Neural progenitor cell (in vitro differentiated cells): ENCODE results near the gene SP7. TPM values are rescaled to one million over a fixed set of nuclear protein-coding genes. Genes with fewer than 3 reads are reported as not detected.

ENCODE experiments used
- DNase-seq: peaks from one replicate; pipeline ENCODE4 v3.0.0-alpha.2; 2016; ENCODE audit warnings: low spot score
- H2AFZ ChIP-seq: fragments of 200-600 bp; sonication (generic); replicated peaks from 2 replicates; pipeline ENCODE4 v1.6.1; 2016; ENCODE audit warnings: antibody characterized with exemption
- H3F3A ChIP-seq: fragments of 200-600 bp; sonication (generic); 2 replicates; pipeline ENCODE4 v1.6.1; 2016; ENCODE audit warnings: antibody characterized with exemption, low read depth
- H3K27ac ChIP-seq: fragments of 200-600 bp; sonication (generic); 2 replicates; pipeline ENCODE4 v1.5.1; 2016; ENCODE audit warnings: mild to moderate bottlenecking
- H3K27me3 ChIP-seq: fragments of 200-600 bp; sonication (generic); 2 replicates; pipeline ENCODE4 v1.6.1; 2016; ENCODE audit warnings: mild to moderate bottlenecking, moderate library complexity
- H3K36me3 ChIP-seq: fragments of 200-600 bp; sonication (generic); 2 replicates; pipeline ENCODE4 v1.5.1; 2016
- H3K4me1 ChIP-seq: fragments of 200-600 bp; sonication (generic); 2 replicates; pipeline ENCODE4 v1.6.1; 2016; ENCODE audit warnings: mixed run types
- H3K4me2 ChIP-seq: fragments of 200-600 bp; sonication (generic); 2 replicates; pipeline ENCODE4 v1.6.1; 2016
- H3K4me3 ChIP-seq: fragments of 200-600 bp; sonication (generic); 2 replicates; pipeline ENCODE4 v1.5.1; 2016
- H3K79me2 ChIP-seq: fragments of 200-600 bp; sonication (generic); 2 replicates; pipeline ENCODE4 v1.6.1; 2016; ENCODE audit warnings: low read depth
- H3K9ac ChIP-seq: fragments of 200-600 bp; sonication (generic); 2 replicates; pipeline ENCODE4 v1.6.1; 2016
- H3K9me3 ChIP-seq: fragments of 200-600 bp; sonication (generic); 2 replicates; pipeline ENCODE4 v1.5.1; 2016; ENCODE audit warnings: low read depth
- H4K20me1 ChIP-seq: fragments of 200-600 bp; sonication (generic); 2 replicates; pipeline ENCODE4 v1.6.1; 2016; ENCODE audit warnings: low read depth
- H3K27ac Mint-ChIP-seq: 3 replicates; pipeline ENCODE4 v1.8.0; 2021; ENCODE audit warnings: mixed read lengths
- H3K27me3 Mint-ChIP-seq: 2 replicates; pipeline ENCODE4 v1.8.0; 2022; ENCODE audit warnings: low read depth, mild to moderate bottlenecking, inconsistent platforms, moderate library complexity, mixed read lengths; ENCODE audit not compliant: insufficient read depth
- H3K36me3 Mint-ChIP-seq: 3 replicates; pipeline ENCODE4 v1.8.0; 2021; ENCODE audit warnings: mixed read lengths
- H3K4me1 Mint-ChIP-seq: 3 replicates; pipeline ENCODE4 v1.8.0; 2021; ENCODE audit warnings: mixed read lengths
- H3K4me3 Mint-ChIP-seq: 3 replicates; pipeline ENCODE4 v1.8.0; 2021; ENCODE audit warnings: mild to moderate bottlenecking, moderate library complexity, mixed read lengths
- H3K9me3 Mint-ChIP-seq: 3 replicates; pipeline ENCODE4 v1.8.0; 2020; ENCODE audit warnings: mixed read lengths
- CTCF ChIP-seq: fragments of 200-600 bp; sonication (generic); IDR thresholded peaks from 2 replicates; pipeline ENCODE4 v1.5.1; 2017; ENCODE audit warnings: antibody characterized with exemption, mild to moderate bottlenecking
- EZH2 ChIP-seq: fragments of 200-600 bp; sonication (generic); IDR thresholded peaks from 2 replicates; pipeline ENCODE4 v1.6.1; 2017; ENCODE audit warnings: antibody characterized with exemption, mild to moderate bottlenecking, moderate library complexity
- EZH2phosphoT487 ChIP-seq: fragments of 200-600 bp; sonication (generic); IDR thresholded peaks from 2 replicates; pipeline ENCODE4 v1.6.1; 2017; ENCODE audit warnings: antibody characterized with exemption
- total RNA-seq: library from RNA; depleted of rRNA; stranded (reverse); fragments of >200 nt; gene quantifications from 2 replicates; pipeline ENCODE4 v1.2.3, GENCODE V29; 2015; ENCODE audit warnings: low replicate concordance

Gene SP7
- total RNA-seq, 1 donor from 2014 or later: 0.90 TPM

GRCh38 chr12:53338916-53339315, 2.8 kb upstream of the SP7 start:
- Histone ChIP-seq H3K27ac (no peak overlapping the region), H3K4me2 (no peak overlapping the region), H3K27me3 (no peaks in the 10 kb centered on the region), H3F3A (peaks cover 8% of the 10 kb centered on the region), H2AFZ (no peak overlapping the region), H3K36me3 (no peaks in the 10 kb centered on the region), H3K4me3 (no peak overlapping the region), H3K79me2 (no peaks in the 10 kb centered on the region), H3K9me3 (no peaks in the 10 kb centered on the region), H3K9ac (no peak overlapping the region), H3K4me1 (peaks cover 36% of the 10 kb centered on the region), H4K20me1 (no peaks in the 10 kb centered on the region)
- Mint-ChIP-seq H3K9me3 (no peaks in the 10 kb centered on the region), H3K27me3 (peaks cover 16% of the 10 kb centered on the region), H3K27ac (no peak overlapping the region), H3K36me3 (no peaks in the 10 kb centered on the region), H3K4me3 (no peak overlapping the region), H3K4me1 (peaks cover 33% of the 10 kb centered on the region)
- no peak for DNase-seq
- no peak for TF ChIP-seq EZH2phosphoT487

DNA sequence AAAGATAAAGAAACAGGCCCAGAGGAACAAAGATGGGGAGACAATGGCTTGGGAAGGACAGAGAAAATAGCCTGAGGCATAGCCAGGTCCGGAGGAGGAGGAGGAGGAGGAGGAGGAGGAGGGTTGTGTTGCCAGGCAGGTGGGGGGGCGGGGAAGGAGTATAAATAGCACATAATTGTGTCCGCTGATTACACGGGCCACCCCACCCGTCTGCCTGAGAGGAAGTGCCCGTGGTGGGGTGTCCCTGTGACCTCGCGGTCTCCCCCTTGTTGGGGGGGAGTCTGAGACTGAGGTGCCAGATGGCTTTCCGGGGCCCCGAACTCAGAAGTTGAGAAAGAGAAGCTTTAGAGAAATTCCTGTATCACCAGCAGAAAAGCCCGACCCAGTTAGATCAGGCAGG, 1.9 kb upstream of the SP7 start:
- Histone ChIP-seq H3K79me2 (no peaks in the 10 kb centered on the region), H2AFZ (peak overlapping the region; percentile 99), H3K4me3 (no peak overlapping the region), H3K4me1 (peaks cover 36% of the 10 kb centered on the region), H3F3A (peaks cover 2% of the 10 kb centered on the region), H3K27ac (no peak overlapping the region), H4K20me1 (no peaks in the 10 kb centered on the region), H3K4me2 (peak overlapping the region; percentile 36), H3K36me3 (no peaks in the 10 kb centered on the region), H3K9me3 (no peaks in the 10 kb centered on the region), H3K27me3 (no peaks in the 10 kb centered on the region), H3K9ac (no peak overlapping the region)
- H3K36me3 Mint-ChIP-seq: no peaks in the 10 kb centered on the region
- no peak overlapping the region for H3K4me3 Mint-ChIP-seq
- H3K27me3 Mint-ChIP-seq: peaks cover 16% of the 10 kb centered on the region
- peaks cover 37% of the 10 kb centered on the region for H3K4me1 Mint-ChIP-seq
- DNase-seq: no peak
- H3K9me3 Mint-ChIP-seq: no peaks in the 10 kb centered on the region
- H3K27ac Mint-ChIP-seq: peak overlapping the region; percentile 14
- TF ChIP-seq CTCF: no peak
- TF ChIP-seq EZH2: no peak
- TF ChIP-seq EZH2phosphoT487: no peak

DNA sequence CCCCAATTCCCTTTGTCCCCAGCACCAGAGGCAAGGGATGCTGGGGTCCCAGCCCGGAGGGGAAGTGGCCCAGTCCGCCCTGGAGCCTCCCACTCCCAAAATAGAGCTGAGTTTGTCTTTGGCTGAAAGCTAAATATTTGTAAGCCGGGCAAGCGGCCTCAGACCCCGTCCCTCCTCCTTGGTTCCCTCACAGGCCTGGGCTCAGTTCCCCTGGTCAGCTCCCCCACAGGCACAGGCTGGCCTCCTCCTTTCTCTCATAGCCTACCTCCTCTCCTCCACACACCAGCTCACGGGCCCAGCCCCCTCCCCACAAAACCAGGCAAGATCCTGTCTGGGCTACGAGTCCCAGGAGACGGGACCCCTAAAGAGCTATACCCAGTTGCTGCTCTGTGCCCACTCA, 1.3 kb downstream of the SP7 start:
- Mint-ChIP-seq H3K36me3 (no peaks in the 10 kb centered on the region), H3K9me3 (no peaks in the 10 kb centered on the region), H3K4me1 (peaks cover 38% of the 10 kb centered on the region), H3K27me3 (peaks cover 2% of the 10 kb centered on the region), H3K27ac (peak overlapping the region; percentile 74), H3K4me3 (peak overlapping the region; percentile 41)
- no peaks in the 10 kb centered on the region for H3K36me3 ChIP-seq
- H4K20me1 ChIP-seq: no peaks in the 10 kb centered on the region
- H2AFZ ChIP-seq: no peak overlapping the region
- no peak for DNase-seq
- no peak overlapping the region for H3K9ac ChIP-seq
- H3K9me3 ChIP-seq: no peaks in the 10 kb centered on the region
- peaks cover 36% of the 10 kb centered on the region for H3K4me1 ChIP-seq
- peak overlapping the region; percentile 61 for H3K4me2 ChIP-seq
- H3K27me3 ChIP-seq: no peaks in the 10 kb centered on the region
- H3F3A ChIP-seq: peaks cover 2% of the 10 kb centered on the region
- TF ChIP-seq CTCF: no peak
- no peak for TF ChIP-seq EZH2
- no peak for TF ChIP-seq EZH2phosphoT487
- no peak overlapping the region for H3K4me3 ChIP-seq
- no peaks in the 10 kb centered on the region for H3K79me2 ChIP-seq
- no peak overlapping the region for H3K27ac ChIP-seq

DNA sequence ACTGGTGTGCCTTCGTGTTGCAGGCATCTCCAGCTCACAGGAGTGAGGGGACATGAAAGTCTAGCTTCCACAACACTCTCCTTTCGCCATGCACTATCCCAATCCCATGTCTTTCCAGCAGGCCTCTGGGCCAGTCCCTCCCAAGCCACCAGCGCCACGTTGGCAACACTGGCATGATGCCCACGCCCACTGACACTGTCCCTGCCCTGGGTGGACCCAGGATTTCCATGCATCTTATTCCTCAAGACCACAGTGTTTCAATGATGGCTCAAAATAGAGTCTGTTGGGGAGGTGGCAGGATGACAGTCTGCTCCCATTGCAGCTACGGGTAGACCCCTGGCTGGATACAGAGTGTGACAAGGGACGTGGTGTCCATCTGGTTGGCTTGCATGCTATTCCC, 2.3 kb downstream of the SP7 start:
- no peaks in the 10 kb centered on the region for H3K9me3 Mint-ChIP-seq
- no peaks in the 10 kb centered on the region for H3K36me3 ChIP-seq
- peak overlapping the region; percentile 85 for H3K27ac Mint-ChIP-seq
- H3K27ac ChIP-seq: no peak overlapping the region
- no peaks in the 10 kb centered on the region for H3K36me3 Mint-ChIP-seq
- H3K4me1 Mint-ChIP-seq: peaks cover 41% of the 10 kb centered on the region
- no peaks in the 10 kb centered on the region for H3K9me3 ChIP-seq
- no peaks in the 10 kb centered on the region for H3K27me3 ChIP-seq
- peak overlapping the region; percentile 44 for H3K4me3 Mint-ChIP-seq
- DNase-seq: no peak
- H3K4me2 ChIP-seq: no peak overlapping the region
- no peak overlapping the region for H3K4me3 ChIP-seq
- no peaks in the 10 kb centered on the region for H3K79me2 ChIP-seq
- no peak overlapping the region for H2AFZ ChIP-seq
- TF ChIP-seq CTCF (no peak), EZH2 (no peak), EZH2phosphoT487 (no peak)
- H3F3A ChIP-seq: peaks cover 2% of the 10 kb centered on the region
- H3K9ac ChIP-seq: no peak overlapping the region
- peaks cover 4% of the 10 kb centered on the region for H3K27me3 Mint-ChIP-seq
- H4K20me1 ChIP-seq: no peaks in the 10 kb centered on the region
- H3K4me1 ChIP-seq: peaks cover 36% of the 10 kb centered on the region
